Measurements from ENCODE around the gene THBS2.

The THBS2 gene

DNA sequence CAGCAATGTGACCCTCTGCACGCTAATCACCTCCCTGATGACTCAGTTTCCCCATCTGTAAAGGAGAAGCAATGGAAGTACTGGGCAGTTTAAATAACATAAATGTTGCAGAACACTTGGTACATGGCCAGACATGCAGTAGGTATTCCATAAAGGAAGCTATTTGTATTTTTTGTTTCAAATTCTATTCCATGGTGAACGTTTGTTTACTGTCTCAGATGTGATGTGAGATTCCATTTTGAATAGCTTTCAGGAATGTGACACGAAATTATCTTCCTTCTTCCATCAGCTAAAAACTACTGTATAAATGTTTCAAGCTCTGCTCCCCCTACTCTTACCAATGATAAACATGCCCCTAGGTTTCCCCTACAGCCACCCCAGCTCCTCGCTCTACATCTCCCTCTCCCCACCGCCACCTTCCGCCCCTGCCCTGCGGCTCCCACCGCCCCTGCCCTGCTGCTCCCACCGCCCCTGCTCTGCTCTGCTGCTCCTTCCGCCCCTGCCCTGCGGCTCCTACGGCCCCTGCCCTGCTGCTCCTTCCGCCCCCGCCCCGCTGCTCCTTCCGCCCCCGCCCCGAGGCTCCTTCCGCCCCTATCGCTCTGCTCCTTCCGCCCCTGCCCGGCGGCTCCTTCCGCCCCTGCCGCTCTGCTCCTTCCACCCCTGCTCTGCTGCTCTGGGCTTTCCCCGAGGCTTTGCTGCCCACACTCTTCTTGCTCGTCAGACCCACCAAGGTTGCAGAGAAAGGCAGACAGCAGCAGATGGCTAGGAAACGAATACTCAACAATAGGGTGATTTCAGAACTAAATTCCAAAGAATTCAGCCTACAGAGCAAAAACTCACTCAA is 78.9 kb downstream of the THBS2 start:
- no peak overlapping the region for H3K27ac ChIP-seq
- no peaks in the 10 kb centered on the region for H3K27me3 ChIP-seq
- no peak overlapping the region for H3K9ac ChIP-seq
- no peak overlapping the region for H3K4me3 ChIP-seq
- H3K4me1 ChIP-seq: no peaks in the 10 kb centered on the region
- no peaks in the 10 kb centered on the region for H4K20me1 ChIP-seq
- no peak for TF ChIP-seq Cebpa-rat (IDR thresholded peaks at IDR 0.05)
- H3K36me3 ChIP-seq: no peaks in the 10 kb centered on the region
- peaks cover 0 to 9% (median 2%) of the 10 kb centered on the region in 11 experiments; a peak in 15 of 22 replicates for H3K9me3 ChIP-seq (replicated peaks in 1 of 11)
- H3K4me2 ChIP-seq: no peak overlapping the region

DNA sequence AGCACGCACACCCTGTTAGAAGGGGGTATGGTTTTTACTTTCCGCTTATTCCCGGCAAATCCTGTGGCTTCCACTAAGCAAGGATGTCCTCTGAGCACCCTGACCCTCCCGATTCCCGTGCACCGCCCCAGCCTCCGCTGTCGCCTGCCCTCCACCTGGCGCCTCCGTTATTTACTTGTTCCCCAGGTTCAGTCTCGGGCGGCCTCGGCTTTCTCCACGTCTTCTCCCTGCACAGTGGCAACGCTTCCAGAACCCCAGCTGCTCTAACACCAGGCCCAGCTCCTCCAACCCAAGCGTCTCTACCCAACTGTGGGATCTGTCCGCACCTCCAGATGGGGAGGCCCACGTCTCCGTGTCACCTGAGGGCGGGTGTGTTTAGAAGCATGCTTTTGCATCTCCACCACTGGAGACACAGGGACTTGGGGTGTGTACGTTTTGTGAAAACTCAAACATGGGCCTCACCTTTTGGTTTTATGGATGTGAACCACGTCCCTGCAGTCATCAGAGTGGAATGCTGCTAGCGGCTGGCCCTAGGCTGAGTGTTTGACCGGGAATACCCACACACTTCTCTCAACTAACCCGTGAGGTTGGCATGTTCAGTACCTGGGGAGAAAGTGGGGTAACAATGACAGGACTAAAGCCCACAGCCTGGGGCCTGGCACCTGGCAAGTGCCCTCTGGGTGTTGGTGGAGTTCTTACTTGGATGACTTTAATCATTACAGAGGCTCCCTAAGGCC is 79.9 kb downstream of the THBS2 start:
- no peaks in the 10 kb centered on the region for H3K36me3 ChIP-seq
- H4K20me1 ChIP-seq: no peaks in the 10 kb centered on the region
- H3K4me2 ChIP-seq: no peak overlapping the region
- H3K9me3 ChIP-seq (replicated peaks in 1 of 11): no peaks in the 10 kb centered on the region
- H3K27me3 ChIP-seq: no peaks in the 10 kb centered on the region
- no peak overlapping the region for H3K4me3 ChIP-seq
- H3K4me1 ChIP-seq: no peaks in the 10 kb centered on the region
- H3K9ac ChIP-seq: no peak overlapping the region
- H3K27ac ChIP-seq: no peak overlapping the region
- TF ChIP-seq Cebpa-rat (IDR thresholded peaks at IDR 0.05): no peak

GRCh38 chr6:169172946-169173345 is 80.7 kb downstream of the THBS2 start:
- Histone ChIP-seq H3K9ac (no peak overlapping the region), H3K4me2 (no peak overlapping the region), H3K27ac (no peak overlapping the region), H3K9me3 (replicated peaks in 1 of 11) (no peaks in the 10 kb centered on the region), H3K36me3 (no peaks in the 10 kb centered on the region), H3K4me3 (no peak overlapping the region), H4K20me1 (no peaks in the 10 kb centered on the region), H3K27me3 (no peaks in the 10 kb centered on the region), H3K4me1 (no peaks in the 10 kb centered on the region)
- TF ChIP-seq Cebpa-rat (IDR thresholded peaks at IDR 0.05): no peak

GRCh38 chr6:169172456-169172855 is 81.2 kb downstream of the THBS2 start:
- Histone ChIP-seq H3K4me1 (no peaks in the 10 kb centered on the region), H3K9ac (no peak overlapping the region), H4K20me1 (no peaks in the 10 kb centered on the region), H3K36me3 (no peaks in the 10 kb centered on the region), H3K4me2 (no peak overlapping the region), H3K4me3 (no peak overlapping the region), H3K27me3 (no peaks in the 10 kb centered on the region), H3K27ac (no peak overlapping the region), H3K9me3 (replicated peaks in 1 of 11) (no peaks in the 10 kb centered on the region)
- TF ChIP-seq Cebpa-rat (IDR thresholded peaks at IDR 0.05): no peak

DNA sequence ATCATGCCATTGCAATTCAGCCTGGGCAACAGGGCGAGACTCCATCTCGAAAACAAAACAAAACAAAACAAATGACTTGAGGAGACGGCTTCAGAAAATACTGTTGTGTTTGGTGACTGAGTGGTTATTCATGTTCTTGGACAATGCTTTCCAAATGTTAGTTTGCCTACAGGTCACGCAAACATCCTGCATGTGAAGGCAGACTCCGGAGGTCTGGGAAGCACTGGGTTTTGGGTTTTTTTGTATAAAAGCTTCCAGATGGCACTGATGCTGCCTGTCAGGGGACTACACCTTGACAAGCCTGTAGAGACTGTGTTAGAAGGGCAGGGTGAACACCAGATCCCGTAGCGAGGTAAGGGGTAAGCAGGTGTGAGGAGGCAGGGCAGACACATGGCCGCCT is 81.7 kb downstream of the THBS2 start:
- Histone ChIP-seq H3K9ac (no peak overlapping the region), H3K4me1 (no peaks in the 10 kb centered on the region), H3K36me3 (no peaks in the 10 kb centered on the region), H3K27me3 (no peaks in the 10 kb centered on the region), H3K27ac (no peak overlapping the region), H4K20me1 (no peaks in the 10 kb centered on the region), H3K9me3 (replicated peaks in 1 of 11) (no peaks in the 10 kb centered on the region), H3K4me2 (no peak overlapping the region), H3K4me3 (no peak overlapping the region)
- no peak for TF ChIP-seq Cebpa-rat (IDR thresholded peaks at IDR 0.05)

- H3K4me1 ChIP-seq: no peaks in the 10 kb centered on the region
- no peak for TF ChIP-seq Cebpa-rat (IDR thresholded peaks at IDR 0.05)
- no peak overlapping the region for H3K4me2 ChIP-seq
- no peaks in the 10 kb centered on the region for H3K9me3 ChIP-seq (replicated peaks in 1 of 11)
- no peak overlapping the region for H3K27ac ChIP-seq
- no peaks in the 10 kb centered on the region for H4K20me1 ChIP-seq
- no peaks in the 10 kb centered on the region for H3K36me3 ChIP-seq
- H3K27me3 ChIP-seq: no peaks in the 10 kb centered on the region
- H3K4me3 ChIP-seq: no peak overlapping the region
- no peak overlapping the region for H3K9ac ChIP-seq
Observed at GRCh38 chr6:169171016-169171415, 82.6 kb downstream of the THBS2 start.

GRCh38 chr6:169170583-169170955 is 83.1 kb downstream of the THBS2 start:
- Histone ChIP-seq H3K27ac (no peak overlapping the region), H3K4me1 (no peaks in the 10 kb centered on the region), H3K36me3 (no peaks in the 10 kb centered on the region), H3K9ac (no peak overlapping the region), H3K4me3 (no peak overlapping the region), H3K27me3 (no peaks in the 10 kb centered on the region), H3K9me3 (replicated peaks in 1 of 11) (no peaks in the 10 kb centered on the region), H4K20me1 (no peaks in the 10 kb centered on the region), H3K4me2 (no peak overlapping the region)
- no peak for TF ChIP-seq Cebpa-rat (IDR thresholded peaks at IDR 0.05)

GRCh38 chr6:169169941-169170582 is 83.6 kb downstream of the THBS2 start:
- H3K27me3 ChIP-seq: no peaks in the 10 kb centered on the region
- no peak overlapping the region for H3K4me3 ChIP-seq
- H4K20me1 ChIP-seq: no peaks in the 10 kb centered on the region
- no peak overlapping the region for H3K9ac ChIP-seq
- TF ChIP-seq Cebpa-rat (IDR thresholded peaks at IDR 0.05): no peak
- H3K4me2 ChIP-seq: no peak overlapping the region
- H3K4me1 ChIP-seq: no peaks in the 10 kb centered on the region
- H3K27ac ChIP-seq: no peak overlapping the region
- no peaks in the 10 kb centered on the region for H3K36me3 ChIP-seq
- no peaks in the 10 kb centered on the region for H3K9me3 ChIP-seq (replicated peaks in 1 of 11)

GRCh38 chr6:169169375-169169774 is 84.3 kb downstream of the THBS2 start:
- no peak overlapping the region for H3K4me2 ChIP-seq
- H3K4me1 ChIP-seq: no peaks in the 10 kb centered on the region
- H3K27me3 ChIP-seq: no peaks in the 10 kb centered on the region
- H3K9ac ChIP-seq: no peak overlapping the region
- H3K27ac ChIP-seq: no peak overlapping the region
- no peaks in the 10 kb centered on the region for H4K20me1 ChIP-seq
- no peak for TF ChIP-seq Cebpa-rat (IDR thresholded peaks at IDR 0.05)
- H3K4me3 ChIP-seq: no peak overlapping the region
- peaks cover 0 to 3% (median 0%) of the 10 kb centered on the region in 11 experiments; a peak in 2 of 22 replicates for H3K9me3 ChIP-seq (replicated peaks in 1 of 11)
- H3K36me3 ChIP-seq: no peaks in the 10 kb centered on the region
